ENCODE measurements around the gene DCUN1D1.
A peak's percentile ranks its signal among the peaks of the same experiment; 100 is the strongest.
"Not testable (repeated sequence)": the region's sequence is repeated elsewhere in the genome, so short reads cannot be mapped to it uniquely, and the experiment has no call there.

DCUN1D1 gene

DNA sequence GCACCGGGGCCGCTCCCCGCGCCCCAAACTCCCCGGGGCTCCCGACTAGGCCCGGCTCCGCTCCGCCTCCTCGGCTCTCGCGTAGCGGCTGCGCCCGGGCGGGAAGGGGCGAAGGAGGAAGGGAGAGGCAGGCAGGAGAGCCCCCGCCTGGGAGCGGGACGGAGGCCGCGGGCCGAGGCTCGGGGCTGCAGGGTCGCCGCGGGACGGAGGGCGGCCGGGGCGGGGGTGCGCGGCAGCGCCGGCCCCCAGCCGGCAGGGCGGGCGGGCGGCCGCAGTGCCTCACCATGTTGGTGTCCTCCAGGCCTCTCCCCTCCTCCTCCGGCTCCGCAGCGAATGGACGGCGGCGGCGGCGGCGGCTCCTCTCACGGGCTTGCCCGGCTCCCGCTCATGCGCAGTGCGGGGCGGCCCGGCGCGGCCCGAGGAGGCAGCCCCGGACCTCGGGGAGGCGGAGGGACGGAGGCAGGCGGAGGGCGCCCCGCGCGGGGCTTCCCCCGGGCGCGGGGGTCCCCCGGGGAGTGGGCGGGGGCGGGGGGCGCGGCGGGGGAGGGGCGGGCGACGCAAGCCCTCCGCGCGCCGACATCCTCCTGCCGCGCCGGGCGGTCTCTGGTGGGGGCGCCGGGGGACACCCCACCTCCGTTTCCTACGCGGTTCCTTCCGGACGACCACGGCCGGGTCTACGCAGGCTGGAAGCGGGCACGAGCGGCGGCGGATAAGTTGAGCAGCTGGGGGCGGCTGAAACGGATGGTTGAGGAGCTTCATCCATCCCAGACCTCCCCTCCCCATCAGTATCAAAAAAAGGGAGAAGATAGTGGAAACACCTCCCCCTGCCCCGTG, at the start of gene DCUN1D1:
Gene DCUN1D1 (minus strand): TSS at position 335 of the 834 bp plus-strand sequence. CDS start 49 bp downstream, at position 286.
- DNase-seq = peak; percentile 82 to 83

GRCh38 chr3:183028416-183028815, 48.1 kb upstream of the DCUN1D1 start:
- no peak for DNase-seq

GRCh38 chr3:183027276-183027675, 46.9 kb upstream of the DCUN1D1 start:
- DNase-seq = no peak

GRCh38 chr3:183022936-183023516, 42.7 kb upstream of the DCUN1D1 start:
- DNase-seq = no peak

- no peak for DNase-seq
Measured at GRCh38 chr3:183018421-183019192, 38.3 kb upstream of the DCUN1D1 start.

DNA sequence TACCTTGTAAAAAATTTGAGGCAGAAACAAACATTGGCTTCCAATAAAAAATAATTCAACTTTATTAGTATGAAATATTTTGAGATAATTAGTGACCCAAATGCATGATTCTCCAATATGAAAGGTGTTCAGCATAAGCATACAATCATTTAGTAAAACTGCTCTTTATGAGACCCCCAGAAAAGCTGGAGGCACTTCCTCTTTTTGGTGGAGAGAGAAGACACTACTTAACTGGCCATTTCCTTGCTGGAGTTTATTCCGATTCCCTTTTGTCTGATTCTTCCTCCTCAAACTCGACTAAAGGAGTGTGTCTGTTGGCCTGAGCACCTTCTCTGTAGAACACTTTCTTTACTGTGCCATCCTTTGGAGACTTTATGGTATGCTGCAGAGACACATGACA, 34.8 kb upstream of the DCUN1D1 start:
- no peak for DNase-seq

GRCh38 chr3:183013856-183014255, 33.5 kb upstream of the DCUN1D1 start:
- DNase-seq = no peak

DNA sequence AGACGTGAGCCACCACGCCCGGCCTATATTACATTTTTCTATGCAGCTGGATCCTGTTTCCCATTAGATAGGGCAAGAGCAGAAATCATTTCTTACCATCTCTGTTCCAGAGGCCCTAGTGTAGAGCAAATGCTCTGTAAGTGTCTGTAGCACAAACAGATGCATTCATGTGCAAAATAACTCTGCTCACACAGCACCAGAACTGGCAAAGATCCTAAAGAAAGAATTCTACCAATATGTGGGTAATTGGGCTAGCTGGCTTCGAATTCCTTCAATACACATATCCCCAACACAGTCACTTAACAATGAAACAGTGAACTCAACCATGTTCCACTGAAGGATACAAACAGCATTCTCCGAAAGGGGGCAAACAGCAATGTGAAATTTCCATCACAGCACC, 32.7 kb upstream of the DCUN1D1 start:
- no peak for DNase-seq

- DNase-seq = no peak
Measured at GRCh38 chr3:183008800-183009199, 28.5 kb upstream of the DCUN1D1 start.

DNA sequence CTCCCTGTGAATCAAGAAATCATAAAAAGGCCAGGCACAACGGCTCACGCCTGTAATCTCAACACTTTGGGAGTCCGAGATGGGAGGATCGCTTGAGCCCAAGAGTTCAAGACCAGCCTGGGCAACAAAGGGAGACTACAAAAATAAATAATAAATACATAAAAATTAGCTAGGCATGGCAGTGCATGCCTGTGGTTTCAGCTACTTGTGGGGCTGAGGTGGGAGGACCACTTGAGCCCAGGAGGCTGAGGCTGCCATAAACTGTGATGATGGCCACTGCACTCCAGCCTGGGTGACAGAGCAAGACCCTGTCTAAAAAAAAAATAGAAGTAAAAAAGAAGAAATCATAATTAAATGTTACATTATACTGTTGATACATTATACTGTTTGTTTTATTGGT, 28.0 kb upstream of the DCUN1D1 start:
- DNase-seq = no peak

GRCh38 chr3:183006396-183007002, 26.2 kb upstream of the DCUN1D1 start:
- DNase-seq = no peak

- DNase-seq = no peak
Measured at GRCh38 chr3:182999767-183000166, 19.4 kb upstream of the DCUN1D1 start.

- not testable (repeated sequence) for DNase-seq
Measured at GRCh38 chr3:182993486-182994201, 13.3 kb upstream of the DCUN1D1 start.

- no peak for DNase-seq
Measured at GRCh38 chr3:182989566-182989965, 9.2 kb upstream of the DCUN1D1 start.

- no peak for DNase-seq
Measured at GRCh38 chr3:182986021-182986420, 5.7 kb upstream of the DCUN1D1 start.

DNA sequence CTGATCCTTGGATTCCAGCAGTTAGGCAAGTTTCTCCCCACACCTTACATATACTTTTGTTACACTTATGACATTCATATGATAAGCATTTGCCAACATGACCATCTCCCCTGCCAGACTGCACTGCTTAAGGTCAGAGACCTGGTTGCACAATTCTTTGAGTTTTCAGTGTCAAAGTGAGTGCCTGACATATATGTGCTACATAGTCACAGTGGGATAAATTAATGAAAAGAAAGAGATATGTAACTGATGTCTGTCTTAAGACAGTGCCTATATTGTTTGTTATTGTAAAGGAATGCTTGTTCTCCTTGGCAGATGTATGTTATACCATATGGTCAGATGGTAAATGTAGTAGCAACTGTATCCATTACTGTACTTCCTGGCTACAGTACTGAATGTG, 3.5 kb upstream of the DCUN1D1 start:
- DNase-seq = no peak

GRCh38 chr3:182981038-182981380, 671 bp upstream of the DCUN1D1 start:
- no peak for DNase-seq

DNA sequence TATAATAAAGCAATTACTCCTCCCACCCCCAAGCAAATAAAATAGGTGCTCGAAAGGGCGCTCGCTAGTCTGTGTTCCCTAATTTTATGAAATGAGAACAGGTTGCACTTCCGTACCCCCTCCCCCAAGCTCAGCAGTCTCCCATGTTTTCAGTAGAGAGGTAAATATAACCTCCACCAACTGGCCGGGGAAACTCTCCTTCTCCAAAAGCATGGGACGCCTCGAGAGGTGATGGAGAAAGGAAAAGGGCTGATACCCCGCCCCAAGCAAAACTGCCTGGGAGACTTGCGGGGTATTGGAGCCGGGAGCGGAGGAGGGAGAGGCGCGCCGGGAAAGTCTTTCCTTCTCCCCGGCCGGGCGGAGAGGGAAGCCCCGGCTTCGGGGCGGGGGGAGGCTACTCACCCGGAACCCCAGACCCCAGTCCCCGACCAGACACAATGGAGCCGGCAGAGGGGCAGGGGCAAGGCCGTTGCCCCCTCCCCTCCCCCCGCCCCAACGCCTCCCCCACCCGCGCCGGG, 605 bp downstream of the DCUN1D1 start:
- DNase-seq = peak in 1 of 2 donors; percentile 5

DNA sequence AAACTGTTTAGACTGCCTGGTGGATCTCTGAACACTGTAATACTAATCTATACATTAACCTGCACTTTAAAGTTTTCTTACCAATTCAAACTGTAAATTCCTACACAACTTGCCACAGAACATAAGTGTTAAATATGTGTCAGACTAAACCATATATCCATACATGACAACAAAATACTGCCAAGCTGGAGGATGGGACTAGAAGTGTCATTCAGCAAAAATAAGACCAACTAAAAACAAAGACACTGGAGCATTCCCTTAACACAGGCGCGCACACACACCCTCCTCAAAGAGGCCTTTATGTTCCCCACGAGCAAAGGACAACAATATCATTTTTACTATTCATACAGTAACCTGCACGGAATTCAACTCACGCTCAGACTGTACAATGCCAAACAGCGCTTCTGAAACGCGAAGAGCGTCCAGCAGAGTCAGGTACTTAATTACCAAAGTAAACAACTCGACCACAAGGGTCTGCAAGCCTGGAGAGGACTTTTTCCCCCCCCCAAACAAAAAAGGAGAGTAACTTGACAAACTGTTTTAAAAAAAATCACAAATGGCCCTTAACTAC, 1.1 kb downstream of the DCUN1D1 start:
- DNase-seq = no peak

GRCh38 chr3:182978387-182978786, 2.0 kb downstream of the DCUN1D1 start:
- DNase-seq = no peak

DNA sequence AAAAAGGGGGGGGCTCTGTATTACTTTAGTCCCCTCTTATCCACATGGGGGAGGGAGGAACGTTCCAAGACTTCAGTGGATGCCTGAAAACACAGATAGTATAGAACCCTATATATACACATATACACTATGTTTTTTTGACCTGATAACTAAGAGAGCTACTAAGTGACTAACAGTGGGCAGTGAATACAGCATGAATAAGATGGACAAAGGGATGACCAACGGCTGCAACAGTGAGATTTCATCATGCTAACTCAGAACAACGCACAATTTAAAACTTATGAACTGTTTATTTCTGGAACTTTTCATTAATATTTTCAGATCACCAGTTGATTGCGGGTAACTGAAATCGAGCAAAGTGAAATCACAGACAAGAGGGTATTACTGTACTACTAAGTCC, 7.3 kb downstream of the DCUN1D1 start:
- DNase-seq = no peak

DNA sequence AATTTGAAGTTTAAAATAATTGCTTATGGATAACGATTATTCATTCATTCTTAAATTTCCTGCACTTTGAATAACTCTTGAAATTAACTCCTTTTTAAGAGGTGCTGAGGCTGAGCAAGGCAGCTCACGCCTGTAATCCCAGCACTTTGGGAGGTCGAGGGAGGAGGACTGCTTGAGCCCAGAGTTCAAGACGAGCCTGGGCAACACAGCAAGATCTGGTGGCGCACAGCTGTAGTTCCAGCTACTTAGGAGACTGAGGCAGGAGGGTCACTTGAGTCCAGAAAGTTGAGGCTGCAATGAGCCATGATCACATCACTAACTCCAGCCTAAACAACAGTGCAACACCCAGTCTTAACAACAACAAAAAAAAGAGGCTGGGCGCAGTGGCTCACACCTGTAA, 8.0 kb downstream of the DCUN1D1 start:
- DNase-seq = no peak

Measured in activated CD4-positive, alpha-beta T cell treated with anti-CD3 and anti-CD28 coated beads for 4 hours (primary cell).